PC-3 (cell line): ENCODE data around the gene RBM20.

Source experiments
- CTCF ChIP-seq: fragments of 300-600 bp; sonication (generic); conservative IDR thresholded peaks from 2 replicates; pipeline ENCODE4 v1.5.1; 2017; ENCODE audit warnings: antibody characterized with exemption, low read depth, mild to moderate bottlenecking, low read length
- EZH2 ChIP-seq: fragments of 300-600 bp; sonication (generic); IDR thresholded peaks from one replicate; pipeline ENCODE4 v1.6.1; 2017; ENCODE audit warnings: antibody characterized with exemption, mild to moderate bottlenecking, low read length; ENCODE audit not compliant: unreplicated experiment

- TF ChIP-seq CTCF (no peak), EZH2 (no peak)
These were observed 5.8 kb upstream of the RBM20 start for GRCh38 chr10:110638319-110638718.
